Measurements from ENCODE around the gene CLDND2. TPM values are rescaled to one million over a fixed set of nuclear protein-coding genes. Genes with fewer than 3 reads are reported as not detected.

CLDND2 gene
- total RNA-seq, 2 experiments from 2014 or later = 11.6 to 13.4 TPM

DNA sequence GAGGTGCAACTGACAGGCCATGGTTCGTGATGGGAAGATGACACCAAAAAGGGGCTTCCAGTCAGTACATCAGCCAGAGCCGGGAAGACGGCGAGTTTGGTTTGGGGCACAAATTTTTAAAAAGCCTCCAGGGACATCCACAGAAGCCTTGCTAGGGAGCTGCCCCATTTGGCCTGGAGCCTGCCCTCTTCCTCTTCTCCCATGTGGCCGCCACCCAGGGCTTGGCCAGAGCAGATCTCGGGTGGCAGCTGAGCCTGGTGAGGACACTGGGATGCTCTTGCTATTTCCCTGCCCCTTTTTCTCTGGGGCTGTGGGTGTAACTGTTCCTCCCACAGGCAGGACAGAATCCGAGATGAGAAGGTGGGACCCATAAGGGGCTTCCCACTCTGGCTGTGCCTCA, 10.9 kb downstream of the CLDND2 start:
- Mint-ChIP-seq H3K4me3 (no peak overlapping the region), H3K4me1 (peaks cover 40% of the 10 kb centered on the region), H3K27me3 (no peaks in the 10 kb centered on the region), H3K27ac (no peak overlapping the region), H3K36me3 (peaks cover 27% of the 10 kb centered on the region), H3K9me3 (no peaks in the 10 kb centered on the region)
- DNase-seq (no peak), ATAC-seq (ENCODE audit: low read depth) (no peak)
- POLR2A ChIA-PET = interaction anchor here (1.0 kb wide), 1 partner anchor 14 kb away, joined by 3 read pairs; no protein-coding TSS in a partner anchor

DNA sequence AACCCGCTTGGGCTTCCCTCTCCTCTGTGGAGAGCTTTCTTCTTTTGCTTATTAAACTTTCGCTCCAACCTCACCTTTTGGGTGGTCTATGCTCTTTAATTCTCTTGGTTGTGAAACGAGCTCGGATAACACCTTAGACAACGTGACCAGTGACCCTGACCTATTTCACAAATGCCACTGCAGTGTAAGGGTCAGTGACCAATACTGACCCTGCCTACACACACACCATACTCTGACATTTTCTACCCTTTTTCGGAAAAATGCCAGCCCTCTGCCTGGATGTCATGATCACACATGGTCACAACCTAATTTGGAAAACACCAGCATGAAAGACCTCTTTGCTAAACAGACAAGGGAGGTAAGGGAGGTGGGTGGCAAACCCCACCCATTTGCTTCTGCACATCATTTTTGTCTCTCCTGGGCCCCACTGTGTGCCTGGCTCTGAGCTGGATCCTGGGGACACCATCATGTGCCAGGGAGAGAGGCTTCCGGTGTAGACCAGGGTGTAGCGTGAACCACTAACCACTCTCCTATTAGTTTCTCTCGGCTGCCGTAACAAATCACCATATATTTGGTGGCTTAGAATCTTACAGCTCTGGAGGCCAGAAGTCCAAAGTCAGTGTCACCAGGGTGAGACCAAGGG, 12.5 kb downstream of the CLDND2 start:
- Mint-ChIP-seq H3K27ac (peak overlapping the region; percentile 42), H3K36me3 (peaks cover 31% of the 10 kb centered on the region), H3K27me3 (no peaks in the 10 kb centered on the region), H3K9me3 (no peaks in the 10 kb centered on the region), H3K4me3 (no peak overlapping the region), H3K4me1 (peaks cover 28% of the 10 kb centered on the region)
- DNase-seq (no peak), ATAC-seq (ENCODE audit: low read depth) (no peak)
- POLR2A ChIA-PET = no interaction called here

DNA sequence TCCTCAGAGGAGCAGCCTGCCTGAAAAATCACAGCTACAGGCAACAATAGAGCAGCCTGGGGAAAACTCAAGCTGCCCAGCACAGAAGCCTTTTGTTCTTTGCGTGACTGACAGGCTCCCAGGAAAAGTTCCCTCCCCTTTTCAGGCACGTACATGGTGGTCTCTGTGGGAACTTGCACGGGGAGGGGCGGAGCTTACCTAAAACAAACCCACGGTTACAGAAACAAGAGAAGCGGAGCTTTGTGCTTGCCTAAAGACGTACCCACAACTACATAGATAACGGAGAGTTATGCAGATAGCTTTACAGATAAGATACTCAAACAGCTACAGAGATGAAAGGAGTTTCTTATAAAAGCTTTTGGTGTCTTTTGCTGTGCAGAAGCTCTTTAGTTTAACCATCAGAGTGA, 14.1 kb downstream of the CLDND2 start:
- Mint-ChIP-seq H3K4me1 (peaks cover 25% of the 10 kb centered on the region), H3K4me3 (peak overlapping the region; percentile 72), H3K9me3 (no peaks in the 10 kb centered on the region), H3K27me3 (peaks cover under 1% of the 10 kb centered on the region), H3K27ac (peak overlapping the region; percentile 84), H3K36me3 (peaks cover 31% of the 10 kb centered on the region)
- no peak for DNase-seq
- ATAC-seq (ENCODE audit: low read depth) = peak; percentile 80
- POLR2A ChIA-PET = interaction anchor here (0.8 to 1.9 kb wide), 5 partner anchors 11 to 41 kb away, joined by 3 to 11 read pairs (median 4); partner anchors contain the start of genes ETFB and NKG7

DNA sequence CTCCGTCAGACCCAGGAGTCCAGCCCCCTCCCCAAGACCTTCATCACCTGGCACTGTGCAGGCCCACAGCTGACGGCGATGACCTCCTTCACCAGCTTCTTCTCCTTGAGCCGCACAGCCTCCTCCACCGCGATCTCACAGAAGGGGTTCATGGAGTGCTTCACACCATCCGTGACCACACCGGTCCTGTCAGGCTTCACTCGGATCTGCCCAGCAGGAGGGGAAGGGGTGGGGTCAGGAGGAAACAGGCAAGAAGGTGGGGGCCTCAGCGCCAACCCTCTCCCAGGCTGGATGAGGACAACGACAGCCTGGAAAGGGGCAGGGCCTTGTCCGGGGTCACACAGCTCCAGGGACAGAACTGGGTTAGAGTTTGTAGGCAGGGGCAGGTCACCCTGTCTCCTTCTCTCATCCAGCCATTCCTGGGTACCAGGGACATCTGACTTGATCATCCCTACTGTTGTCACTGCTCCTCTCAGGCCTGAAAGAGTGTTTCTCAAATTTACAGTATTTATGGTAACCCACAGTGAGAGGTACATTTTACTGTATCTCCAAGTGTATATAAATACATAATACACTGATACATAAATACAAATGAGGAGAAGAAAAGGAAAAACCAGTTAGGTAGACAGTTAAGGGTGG, 14.6 kb downstream of the CLDND2 start:
- ATAC-seq (ENCODE audit: low read depth) (no peak), DNase-seq (no peak)
- Mint-ChIP-seq H3K4me1 (peaks cover 23% of the 10 kb centered on the region), H3K9me3 (no peaks in the 10 kb centered on the region), H3K4me3 (peak overlapping the region; percentile 72), H3K27me3 (peaks cover 2% of the 10 kb centered on the region), H3K36me3 (peaks cover 29% of the 10 kb centered on the region), H3K27ac (peak overlapping the region; percentile 84)
- POLR2A ChIA-PET = interaction anchor here (0.8 to 1.9 kb wide), 5 partner anchors 11 to 41 kb away, joined by 3 to 11 read pairs (median 4); partner anchors contain the start of genes ETFB and NKG7

DNA sequence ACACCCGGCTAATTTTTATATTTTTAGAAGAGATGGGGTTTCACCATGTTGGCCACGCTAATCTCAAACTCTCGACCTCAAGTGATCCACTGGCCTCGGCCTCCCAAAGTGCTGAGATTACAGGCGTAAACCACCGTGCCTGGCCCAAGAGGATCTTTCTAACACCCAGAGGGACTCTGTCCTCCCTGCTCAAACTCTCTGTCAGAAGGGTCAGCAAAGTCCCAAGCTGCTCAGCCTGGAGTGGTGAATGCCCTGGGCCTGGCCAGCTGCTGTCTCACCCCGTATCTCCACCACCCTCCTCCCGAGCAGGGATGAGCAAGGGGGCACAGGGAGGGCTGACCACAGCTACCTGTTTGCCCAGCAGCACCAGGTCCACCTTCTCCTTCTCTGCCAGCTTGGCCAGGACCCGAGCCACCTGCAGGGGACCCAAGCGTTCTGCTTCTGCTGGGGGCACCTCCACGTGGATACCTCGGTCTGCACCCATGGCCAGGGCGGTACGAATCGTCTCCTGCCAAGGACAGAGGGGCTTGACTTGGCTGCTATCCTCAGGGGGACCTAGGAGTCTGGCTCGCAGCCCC, 15.9 kb downstream of the CLDND2 start:
- no peak overlapping the region for H3K27ac Mint-ChIP-seq
- no peak overlapping the region for H3K4me3 Mint-ChIP-seq
- H3K27me3 Mint-ChIP-seq = peaks cover 2% of the 10 kb centered on the region
- peaks cover 28% of the 10 kb centered on the region for H3K36me3 Mint-ChIP-seq
- H3K9me3 Mint-ChIP-seq = no peaks in the 10 kb centered on the region
- POLR2A ChIA-PET = no interaction called here
- ATAC-seq (ENCODE audit: low read depth) (no peak), DNase-seq (no peak)
- H3K4me1 Mint-ChIP-seq = peaks cover 21% of the 10 kb centered on the region

DNA sequence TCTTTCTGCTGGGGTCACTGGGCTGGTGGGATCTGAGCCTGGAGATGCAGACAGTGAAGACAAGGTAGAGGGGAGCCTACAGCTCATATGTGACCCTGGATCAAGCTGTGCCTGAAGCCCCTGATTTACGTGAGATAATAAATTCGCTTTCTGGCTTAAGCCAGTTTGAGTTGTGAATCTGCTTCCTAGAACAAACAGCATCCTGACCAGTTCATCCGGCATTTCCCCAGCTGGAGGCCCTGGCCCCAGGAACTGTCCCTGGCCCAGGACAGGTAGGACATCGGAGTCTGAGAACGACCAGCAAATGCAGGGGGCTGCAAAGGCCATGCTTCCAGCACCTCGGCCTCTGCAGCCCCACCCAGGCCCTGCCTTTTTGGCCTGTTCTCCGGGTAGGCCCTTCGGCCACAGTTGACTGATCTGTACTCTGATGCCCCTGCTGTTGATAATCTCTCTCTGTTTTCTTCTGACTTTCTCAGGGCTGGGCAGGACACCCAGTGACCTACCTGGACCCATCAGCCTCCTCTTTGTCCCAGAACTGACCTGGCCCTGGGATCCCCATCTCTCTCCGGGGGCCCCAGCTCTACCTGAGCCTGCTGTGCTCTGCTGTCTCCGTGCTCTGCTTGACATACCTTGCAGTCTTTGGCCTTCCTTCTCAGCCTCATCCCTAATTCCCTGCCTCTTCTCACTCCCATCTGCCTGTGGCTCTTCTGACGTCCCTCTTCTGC, 17.4 kb downstream of the CLDND2 start:
- DNase-seq = no peak
- H3K9me3 Mint-ChIP-seq = no peaks in the 10 kb centered on the region
- H3K27ac Mint-ChIP-seq = no peak overlapping the region

DNA sequence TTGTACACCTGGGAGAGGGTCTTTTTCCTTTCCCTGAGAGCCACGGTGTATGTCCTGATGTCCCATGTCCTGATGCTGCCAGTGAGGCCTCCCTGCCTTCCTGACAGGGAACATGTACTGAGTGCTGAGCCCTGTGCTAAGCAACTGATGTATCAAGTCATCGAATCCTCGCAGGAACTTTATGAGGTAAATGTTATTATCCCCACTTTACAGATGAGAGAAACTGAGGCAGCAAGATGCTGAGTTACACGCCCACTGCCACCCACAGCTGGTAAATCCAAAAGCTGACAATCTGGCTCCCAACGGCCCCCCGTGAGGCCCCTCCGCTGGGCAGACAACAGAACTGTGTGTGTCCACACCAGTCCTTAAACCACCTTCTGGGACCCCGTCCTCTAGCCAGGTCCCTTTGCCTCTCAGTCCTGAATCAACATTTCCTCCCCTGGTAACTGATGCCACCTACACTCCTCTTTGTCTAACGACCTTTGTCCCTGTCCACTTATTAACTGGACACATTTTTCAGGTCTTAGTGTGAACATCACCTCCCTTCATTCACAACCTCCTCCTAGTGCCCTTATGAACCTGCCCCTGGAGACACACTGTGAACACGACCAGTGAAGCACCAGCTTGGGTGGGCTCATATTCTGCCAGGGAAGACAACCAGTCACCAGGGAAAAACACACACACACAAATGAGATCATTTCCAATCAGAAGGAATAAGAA, 21.4 kb downstream of the CLDND2 start:
- H3K36me3 Mint-ChIP-seq = peaks cover 19% of the 10 kb centered on the region
- H3K4me3 Mint-ChIP-seq = no peak overlapping the region
- no peak for ATAC-seq (ENCODE audit: low read depth)
- POLR2A ChIA-PET = no interaction called here
- H3K27me3 Mint-ChIP-seq = peaks cover 3% of the 10 kb centered on the region
- no peaks in the 10 kb centered on the region for H3K9me3 Mint-ChIP-seq
- no peak overlapping the region for H3K27ac Mint-ChIP-seq
- DNase-seq = no peak
- peaks cover 7% of the 10 kb centered on the region for H3K4me1 Mint-ChIP-seq

More for the DNA sequence above, 17.4 kb downstream of the CLDND2 start:
- H3K27me3 Mint-ChIP-seq = peaks cover 2% of the 10 kb centered on the region
- no peak for ATAC-seq (ENCODE audit: low read depth)
- POLR2A ChIA-PET = no interaction called here
- H3K36me3 Mint-ChIP-seq = peaks cover 25% of the 10 kb centered on the region
- H3K4me3 Mint-ChIP-seq = no peak overlapping the region
- H3K4me1 Mint-ChIP-seq = peaks cover 16% of the 10 kb centered on the region

DNA sequence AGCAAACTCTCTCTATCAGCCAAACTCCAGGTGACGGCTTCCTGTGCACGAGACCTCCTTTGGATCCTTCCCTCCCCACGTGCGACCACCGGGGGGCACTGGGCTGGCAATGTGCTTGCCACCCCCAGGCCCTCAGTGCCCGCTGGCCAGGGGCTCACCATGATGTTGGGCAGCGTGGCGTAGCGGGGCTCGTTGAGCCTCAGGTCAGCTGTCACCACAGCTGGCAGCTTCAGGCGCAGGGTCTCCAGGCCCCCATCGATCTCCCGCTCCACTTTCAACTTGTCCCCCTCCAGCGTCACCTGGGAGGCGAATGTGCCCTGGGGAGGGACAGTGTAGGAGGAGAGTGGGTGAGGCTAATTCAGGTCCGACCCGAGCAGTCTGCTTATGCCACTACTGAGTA, 22.1 kb downstream of the CLDND2 start:
- Mint-ChIP-seq H3K36me3 (peaks cover 13% of the 10 kb centered on the region), H3K4me3 (no peak overlapping the region), H3K9me3 (no peaks in the 10 kb centered on the region), H3K4me1 (peaks cover 7% of the 10 kb centered on the region), H3K27ac (no peak overlapping the region), H3K27me3 (peaks cover 5% of the 10 kb centered on the region)
- ATAC-seq (ENCODE audit: low read depth) (no peak), DNase-seq (no peak)
- POLR2A ChIA-PET = no interaction called here

DNA sequence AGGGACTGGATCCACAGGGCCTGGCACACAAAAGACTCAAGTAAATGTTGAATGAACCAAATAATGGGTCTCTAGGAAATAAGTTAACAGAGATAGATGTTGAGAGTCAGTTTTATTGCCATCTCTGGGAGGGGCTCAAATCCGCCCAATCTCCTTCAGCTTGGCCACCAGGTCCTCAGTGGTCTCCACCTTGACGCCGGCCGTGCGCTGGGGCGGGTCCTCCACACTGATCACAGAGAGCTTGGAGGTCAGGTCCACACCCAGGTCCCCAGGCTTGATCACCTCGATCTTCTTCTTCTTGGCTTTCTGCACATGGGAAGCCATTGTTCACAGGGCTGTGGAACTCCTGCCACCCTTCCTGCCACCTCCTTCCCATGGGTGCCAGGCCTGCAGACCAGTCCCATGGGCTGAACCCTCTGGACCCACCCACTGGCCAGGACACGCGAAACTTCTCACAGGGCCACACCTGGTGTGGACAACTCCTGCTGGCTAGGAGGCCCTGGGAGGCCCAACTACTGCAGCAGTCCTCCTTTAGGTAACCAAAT, 23.7 kb downstream of the CLDND2 start:
- H3K9me3 Mint-ChIP-seq = no peaks in the 10 kb centered on the region
- no peak overlapping the region for H3K27ac Mint-ChIP-seq
- H3K4me3 Mint-ChIP-seq = no peak overlapping the region
- peaks cover 13% of the 10 kb centered on the region for H3K36me3 Mint-ChIP-seq
- ATAC-seq (ENCODE audit: low read depth) (no peak), DNase-seq (no peak)
- H3K27me3 Mint-ChIP-seq = peaks cover 12% of the 10 kb centered on the region
- POLR2A ChIA-PET = no interaction called here
- peaks cover 9% of the 10 kb centered on the region for H3K4me1 Mint-ChIP-seq

DNA sequence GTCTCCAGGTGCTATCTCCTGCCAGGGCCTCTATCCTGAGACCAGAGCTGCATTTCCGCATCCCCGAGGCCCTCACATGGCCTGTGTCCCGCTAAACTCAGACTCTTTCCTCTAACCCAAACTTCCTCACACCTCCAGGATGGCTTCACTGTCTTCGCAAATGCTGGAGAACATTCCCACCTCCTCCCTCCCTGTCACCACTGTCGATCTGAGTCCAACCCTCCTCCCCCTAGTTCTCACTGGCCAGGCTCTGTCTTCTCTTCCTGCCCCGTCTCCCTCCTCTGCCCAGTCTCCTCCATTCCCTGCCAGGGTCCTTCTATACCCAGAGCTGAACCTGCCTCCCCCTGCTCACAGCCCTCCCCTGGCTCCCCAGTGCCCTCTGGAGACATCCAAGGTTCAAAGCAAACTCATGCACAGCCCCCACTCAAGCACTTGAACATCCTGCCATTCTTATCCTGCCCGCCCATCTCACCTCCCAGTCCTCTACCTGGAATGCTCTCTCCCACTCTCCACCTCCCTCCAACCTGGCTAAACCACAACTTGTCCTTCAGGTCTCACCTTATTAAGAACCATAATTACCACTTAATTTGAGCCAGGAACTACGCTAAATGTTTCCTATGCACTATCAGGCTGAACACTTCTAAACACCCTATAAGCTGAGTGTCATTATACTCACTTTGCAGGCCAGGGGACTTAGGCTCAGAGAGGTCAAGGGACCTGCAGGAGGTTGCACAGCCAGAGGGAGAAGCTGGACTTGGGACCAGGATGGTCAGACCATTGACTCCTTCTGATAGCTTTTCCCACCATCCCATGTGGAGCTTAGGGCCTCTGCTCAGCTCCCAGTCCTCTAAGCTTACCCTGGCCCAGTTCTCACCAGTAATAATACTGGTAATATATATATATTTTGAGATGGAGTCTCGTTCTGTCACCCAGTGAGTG, 25.9 kb downstream of the CLDND2 start:
- peaks cover 18% of the 10 kb centered on the region for H3K4me1 Mint-ChIP-seq
- peak overlapping the region; percentile 39 for H3K27ac Mint-ChIP-seq
- H3K4me3 Mint-ChIP-seq = no peak overlapping the region
- H3K27me3 Mint-ChIP-seq = peaks cover 10% of the 10 kb centered on the region
- POLR2A ChIA-PET = interaction anchor here (0.9 to 1.4 kb wide), 2 partner anchors 16 to 23 kb away, joined by 3 to 7 read pairs; partner anchors contain the start of gene ETFB
- H3K36me3 Mint-ChIP-seq = peaks cover 9% of the 10 kb centered on the region
- no peak for ATAC-seq (ENCODE audit: low read depth)
- no peak for DNase-seq
- no peaks in the 10 kb centered on the region for H3K9me3 Mint-ChIP-seq

DNA sequence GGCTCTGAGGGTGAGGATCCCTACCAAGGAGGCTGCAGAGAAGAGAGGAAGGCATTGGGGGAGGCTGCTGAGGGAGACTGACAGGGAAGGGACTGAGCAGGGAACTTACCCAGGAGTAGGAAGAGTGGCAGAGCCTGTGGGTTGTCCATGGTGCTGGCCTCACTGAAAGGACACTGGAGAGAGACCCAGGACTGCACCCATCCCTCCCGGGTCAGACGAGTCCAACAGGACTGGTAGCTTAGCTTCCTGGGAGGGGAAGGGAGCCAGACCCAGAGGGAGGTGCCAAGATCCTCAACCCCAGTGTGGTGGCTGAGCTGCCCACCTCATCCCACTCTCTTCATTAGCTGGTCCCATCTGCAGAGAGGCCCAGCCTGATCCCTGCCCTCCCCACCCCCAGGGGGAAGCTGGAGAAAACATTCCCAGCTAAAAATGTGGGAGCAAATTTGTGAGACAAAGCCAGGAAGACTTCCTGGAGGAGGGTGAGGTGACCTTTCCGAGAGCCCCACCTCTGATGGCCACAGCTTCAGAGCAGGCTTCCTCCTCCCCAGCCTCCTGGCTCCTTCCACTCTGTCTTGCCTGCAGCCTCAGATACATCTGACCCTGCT, 26.7 kb downstream of the CLDND2 start, which contains the start of gene VSIG10L:
Gene VSIG10L, minus strand, starts transcription at position 164 of the 605 bp plus-strand sequence. Its CDS starts 15 bp downstream, at position 149.
- Mint-ChIP-seq H3K27me3 (peaks cover 10% of the 10 kb centered on the region), H3K9me3 (no peaks in the 10 kb centered on the region), H3K4me3 (peak within 1 kb of the TSS; percentile 23), H3K36me3 (peaks cover 5% of the 10 kb centered on the region), H3K27ac (peak within 1 kb of the TSS; percentile 39), H3K4me1 (peaks cover 18% of the 10 kb centered on the region)
- DNase-seq (no peak), ATAC-seq (ENCODE audit: low read depth) (no peak)
- POLR2A ChIA-PET = interaction anchor here (0.5 to 2.7 kb wide), 3 partner anchors 31 to 83 kb away, joined by 4 to 12 read pairs (median 8); partner anchors contain the start of gene NKG7

Data from activated naive CD8-positive, alpha-beta T cell treated with anti-CD3 and anti-CD28 coated beads, Interleukin-2, amount 10 ng/mL, durations not matched to agents 7 days and 5 days (primary cell).